GM12801 (cell line): Measurements from ENCODE around the gene CYP2D6.

ENCODE experiments used
- CTCF ChIP-seq: IDR thresholded peaks from one replicate; pipeline ENCODE4 v1.5.1; 2011; ENCODE audit warnings: control low read depth; ENCODE audit not compliant: insufficient read length; ENCODE audit errors: extremely low read depth

CYP2D6 gene

GRCh38 chr22:42127606-42128005 lies 3.0 kb downstream of the CYP2D6 start:
- TF ChIP-seq CTCF = no peak

GRCh38 chr22:42116848-42117424 lies 13.7 kb downstream of the CYP2D6 start:
- TF ChIP-seq CTCF = no peak

GRCh38 chr22:42114721-42115120 lies 15.9 kb downstream of the CYP2D6 start:
- TF ChIP-seq CTCF = no peak

GRCh38 chr22:42111798-42112197 lies 18.8 kb downstream of the CYP2D6 start:
- no peak for TF ChIP-seq CTCF

GRCh38 chr22:42108848-42109247 lies 21.8 kb downstream of the CYP2D6 start:
- TF ChIP-seq CTCF = no peak

GRCh38 chr22:42101199-42101598 lies 29.4 kb downstream of the CYP2D6 start:
- TF ChIP-seq CTCF = no peak

GRCh38 chr22:42091455-42091782 lies 39.2 kb downstream of the CYP2D6 start:
- TF ChIP-seq CTCF = no peak
